ENCODE measurements around the gene GDI1.

Gene GDI1

GRCh38 chrX:154435171-154435733 lies 1.7 kb upstream of the GDI1 start:
- TF ChIP-seq, protein P1, sequence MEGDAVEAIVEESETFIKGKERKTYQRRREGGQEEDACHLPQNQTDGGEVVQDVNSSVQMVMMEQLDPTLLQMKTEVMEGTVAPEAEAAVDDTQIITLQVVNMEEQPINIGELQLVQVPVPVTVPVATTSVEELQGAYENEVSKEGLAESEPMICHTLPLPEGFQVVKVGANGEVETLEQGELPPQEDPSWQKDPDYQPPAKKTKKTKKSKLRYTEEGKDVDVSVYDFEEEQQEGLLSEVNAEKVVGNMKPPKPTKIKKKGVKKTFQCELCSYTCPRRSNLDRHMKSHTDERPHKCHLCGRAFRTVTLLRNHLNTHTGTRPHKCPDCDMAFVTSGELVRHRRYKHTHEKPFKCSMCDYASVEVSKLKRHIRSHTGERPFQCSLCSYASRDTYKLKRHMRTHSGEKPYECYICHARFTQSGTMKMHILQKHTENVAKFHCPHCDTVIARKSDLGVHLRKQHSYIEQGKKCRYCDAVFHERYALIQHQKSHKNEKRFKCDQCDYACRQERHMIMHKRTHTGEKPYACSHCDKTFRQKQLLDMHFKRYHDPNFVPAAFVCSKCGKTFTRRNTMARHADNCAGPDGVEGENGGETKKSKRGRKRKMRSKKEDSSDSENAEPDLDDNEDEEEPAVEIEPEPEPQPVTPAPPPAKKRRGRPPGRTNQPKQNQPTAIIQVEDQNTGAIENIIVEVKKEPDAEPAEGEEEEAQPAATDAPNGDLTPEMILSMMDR (IDR thresholded peaks at IDR 0.05; ENCODE audit: low read depth, low read length) = no peak
- DNase-seq (ENCODE audit: extremely low read depth, low read depth) = no peak

GRCh38 chrX:154436374-154436982 lies 476 bp upstream of the GDI1 start:
- DNase-seq (ENCODE audit: extremely low read depth, low read depth) = no peak
- TF ChIP-seq, protein P1 (IDR thresholded peaks at IDR 0.05; ENCODE audit: low read depth, low read length) = no peak

DNA sequence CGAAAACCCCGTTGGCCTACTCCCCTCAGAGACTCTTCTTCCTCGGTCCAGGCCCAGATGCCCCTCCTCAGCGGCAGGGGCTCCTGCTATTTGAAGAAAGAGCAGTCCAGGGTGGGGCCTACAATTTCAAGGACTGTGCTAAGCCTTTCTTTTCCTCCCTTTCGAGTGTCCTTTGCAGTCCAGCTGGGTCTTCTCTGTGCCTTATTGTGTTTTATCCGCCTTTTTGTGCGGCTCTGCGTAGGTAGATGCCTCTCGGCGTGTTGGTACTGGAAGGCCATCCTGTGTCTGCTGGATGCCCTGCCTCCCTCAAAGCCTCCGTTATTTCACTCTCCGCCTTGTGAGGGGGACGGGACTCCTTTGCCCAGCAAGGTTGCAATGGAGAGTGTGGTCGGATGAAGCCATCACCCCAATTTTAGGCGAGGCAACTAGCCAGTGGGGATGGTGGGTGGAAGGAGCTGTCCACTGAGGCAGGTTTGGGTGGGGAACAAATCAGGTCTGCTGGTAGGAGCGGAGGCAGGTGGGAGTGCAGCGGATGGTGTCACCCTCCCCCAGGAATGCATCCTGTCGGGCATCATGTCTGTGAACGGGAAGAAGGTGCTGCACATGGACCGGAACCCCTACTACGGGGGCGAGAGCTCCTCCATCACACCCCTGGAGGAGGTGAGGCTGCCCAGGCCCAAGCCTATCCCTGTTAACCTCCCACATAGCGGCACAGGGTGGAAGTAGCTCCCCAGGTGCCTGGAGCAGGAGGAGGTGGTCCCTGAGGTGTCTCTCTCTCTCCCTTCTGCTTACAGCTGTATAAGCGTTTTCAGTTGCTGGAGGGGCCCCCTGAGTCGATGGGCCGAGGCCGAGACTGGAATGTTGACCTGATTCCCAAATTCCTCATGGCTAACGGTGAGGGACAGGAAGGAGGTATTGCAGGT lies 1.3 kb downstream of the GDI1 start:
- no peak for DNase-seq (ENCODE audit: extremely low read depth, low read depth)
- TF ChIP-seq, protein P1 (IDR thresholded peaks at IDR 0.05; ENCODE audit: low read depth, low read length) = no peak

- TF ChIP-seq, protein P1 (IDR thresholded peaks at IDR 0.05; ENCODE audit: low read depth, low read length) = no peak
- no peak for DNase-seq (ENCODE audit: extremely low read depth, low read depth)
Observed at GRCh38 chrX:154439841-154440240, 2.9 kb downstream of the GDI1 start.

DNA sequence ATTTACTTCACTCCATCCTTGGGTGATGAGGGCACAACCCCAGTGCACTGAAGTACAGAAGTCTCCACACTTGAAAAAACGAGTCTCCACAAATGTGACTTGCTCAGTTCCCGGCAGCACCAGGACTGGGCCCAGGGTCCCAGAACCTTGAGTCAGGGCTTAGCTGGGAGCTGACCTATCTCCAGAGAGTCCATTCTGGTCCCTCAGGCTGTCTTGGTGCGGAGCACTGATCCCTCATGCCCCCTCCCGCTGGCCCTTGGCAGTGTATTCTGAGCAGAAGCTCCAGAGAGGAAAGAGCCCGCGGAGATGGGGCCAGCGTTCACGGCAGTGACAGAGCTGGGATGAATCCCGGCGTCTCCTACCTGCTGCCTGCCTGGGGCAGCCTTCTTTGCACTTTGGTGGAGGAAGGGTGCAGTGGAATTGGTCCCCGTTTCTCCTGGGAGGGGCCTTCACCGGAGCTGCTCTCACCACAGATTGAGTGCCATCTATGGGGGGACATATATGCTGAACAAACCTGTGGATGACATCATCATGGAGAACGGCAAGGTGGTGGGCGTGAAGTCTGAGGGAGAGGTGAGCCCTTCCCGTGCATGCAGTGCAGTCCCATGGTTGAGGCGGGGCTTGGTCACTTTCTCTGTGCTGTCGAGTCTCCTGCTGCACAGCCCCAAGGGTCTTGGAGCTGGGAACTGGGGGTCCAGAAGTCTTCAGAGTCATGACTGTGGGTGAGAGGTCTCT lies 3.8 kb downstream of the GDI1 start:
- TF ChIP-seq, protein P1 (IDR thresholded peaks at IDR 0.05; ENCODE audit: low read depth, low read length) = no peak
- no peak for DNase-seq (ENCODE audit: extremely low read depth, low read depth)

DNA sequence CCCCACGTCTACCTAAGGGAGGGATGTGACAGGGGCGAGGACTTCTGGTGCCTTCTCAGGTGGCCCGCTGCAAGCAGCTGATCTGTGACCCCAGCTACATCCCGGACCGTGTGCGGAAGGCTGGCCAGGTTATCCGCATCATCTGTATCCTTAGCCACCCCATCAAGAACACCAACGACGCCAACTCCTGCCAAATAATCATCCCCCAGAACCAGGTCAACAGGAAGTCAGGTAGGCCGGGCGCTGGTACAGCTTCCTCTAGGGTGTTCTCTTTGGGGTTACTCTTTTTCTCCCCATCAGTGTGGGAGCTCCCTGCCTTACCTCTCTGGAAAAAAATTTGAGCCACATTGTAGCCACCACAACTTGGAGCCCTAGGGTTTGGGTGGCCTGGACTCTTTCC lies 4.6 kb downstream of the GDI1 start:
- no peak for DNase-seq (ENCODE audit: extremely low read depth, low read depth)
- TF ChIP-seq, protein P1 (IDR thresholded peaks at IDR 0.05; ENCODE audit: low read depth, low read length) = no peak

All from AG09319 (cell line).